Measurements from ENCODE around the gene THOC5. TPM values are rescaled to one million over a fixed set of nuclear protein-coding genes. Genes with fewer than 3 reads are reported as not detected.

Gene THOC5
- total RNA-seq, 1 donor from 2014 or later = 73.2 TPM

DNA sequence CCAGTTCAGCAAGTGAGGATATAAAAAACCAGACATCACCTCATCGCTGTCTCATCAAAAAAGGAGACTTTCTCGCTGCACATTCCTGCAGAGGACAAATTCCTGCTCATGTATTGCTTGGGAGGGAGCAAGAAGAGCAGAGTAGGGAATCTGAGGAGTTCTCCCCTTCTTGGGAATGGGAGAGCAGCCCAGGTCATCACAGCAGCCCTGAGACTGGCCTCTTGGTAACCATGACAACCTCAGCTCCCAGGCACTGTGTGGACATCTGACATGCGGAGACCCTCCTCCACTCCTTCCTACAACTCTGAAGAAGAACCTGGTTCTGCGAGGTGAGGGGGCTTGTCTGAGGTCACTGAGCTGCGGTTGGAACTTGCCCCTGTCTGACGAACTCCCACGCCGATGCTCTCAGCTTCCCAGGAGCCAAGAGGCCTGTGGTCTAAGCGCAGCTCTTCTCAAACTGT is 97.3 kb downstream of the THOC5 start:
- no peaks in the 10 kb centered on the region for H3K36me3 Mint-ChIP-seq (ENCODE audit: low read depth)

More for the DNA sequence above, 97.3 kb downstream of the THOC5 start:
- no peak for DNase-seq (ENCODE audit: low read depth, low spot score)
- peak overlapping the region; percentile 78 for H3K27ac Mint-ChIP-seq (ENCODE audit: unreplicated experiment)
- H3K27me3 Mint-ChIP-seq (ENCODE audit: low read depth) = no peaks in the 10 kb centered on the region
- H3K4me1 Mint-ChIP-seq = peaks cover 16% of the 10 kb centered on the region
- H3K4me3 Mint-ChIP-seq = no peak overlapping the region
- TF ChIP-seq, protein P1, sequence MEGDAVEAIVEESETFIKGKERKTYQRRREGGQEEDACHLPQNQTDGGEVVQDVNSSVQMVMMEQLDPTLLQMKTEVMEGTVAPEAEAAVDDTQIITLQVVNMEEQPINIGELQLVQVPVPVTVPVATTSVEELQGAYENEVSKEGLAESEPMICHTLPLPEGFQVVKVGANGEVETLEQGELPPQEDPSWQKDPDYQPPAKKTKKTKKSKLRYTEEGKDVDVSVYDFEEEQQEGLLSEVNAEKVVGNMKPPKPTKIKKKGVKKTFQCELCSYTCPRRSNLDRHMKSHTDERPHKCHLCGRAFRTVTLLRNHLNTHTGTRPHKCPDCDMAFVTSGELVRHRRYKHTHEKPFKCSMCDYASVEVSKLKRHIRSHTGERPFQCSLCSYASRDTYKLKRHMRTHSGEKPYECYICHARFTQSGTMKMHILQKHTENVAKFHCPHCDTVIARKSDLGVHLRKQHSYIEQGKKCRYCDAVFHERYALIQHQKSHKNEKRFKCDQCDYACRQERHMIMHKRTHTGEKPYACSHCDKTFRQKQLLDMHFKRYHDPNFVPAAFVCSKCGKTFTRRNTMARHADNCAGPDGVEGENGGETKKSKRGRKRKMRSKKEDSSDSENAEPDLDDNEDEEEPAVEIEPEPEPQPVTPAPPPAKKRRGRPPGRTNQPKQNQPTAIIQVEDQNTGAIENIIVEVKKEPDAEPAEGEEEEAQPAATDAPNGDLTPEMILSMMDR (conservative IDR thresholded peaks at IDR 0.05) = no peak
- H3K9me3 Mint-ChIP-seq = no peaks in the 10 kb centered on the region

Other genes with a start within 250 kb of the THOC5 start
- 7.8 and 8.9 TPM in 2 replicates for gene GAS2L1, start 247.1 kb downstream of the THOC5 start, total RNA-seq
- 0.27 and 0.63 TPM in 2 replicates for gene RASL10A, start 238.1 kb downstream of the THOC5 start, total RNA-seq
- 56.7 and 58.4 TPM in 2 replicates for gene AP1B1, start 165.2 kb downstream of the THOC5 start, total RNA-seq
- not detected in 2 replicates for gene RFPL1, start 115.2 kb downstream of the THOC5 start, total RNA-seq
- gene NEFH, start 73.5 kb downstream of the THOC5 start, total RNA-seq = 2.9 and 3.9 TPM in 2 replicates
- 141 and 147 TPM in 2 replicates for gene NIPSNAP1, start 27.4 kb upstream of the THOC5 start, total RNA-seq
- gene NF2, start 49.9 kb upstream of the THOC5 start, total RNA-seq = 48.1 and 48.4 TPM in 2 replicates
- not detected in 2 replicates for gene CABP7, start 166.2 kb upstream of the THOC5 start, total RNA-seq
- 25.3 and 26.2 TPM in 2 replicates for gene ZMAT5, start 213.2 kb upstream of the THOC5 start, total RNA-seq
- gene UQCR10, start 213.6 kb upstream of the THOC5 start, total RNA-seq = 116 and 120 TPM in 2 replicates